PC-3 (cell line): ENCODE data around the gene C1GALT1.

Experiments used
- EZH2phosphoT487 ChIP-seq: fragments of 300-600 bp; sonication (generic); IDR thresholded peaks from 2 replicates; pipeline ENCODE4 v1.6.1; 2018; ENCODE audit warnings: mild to moderate bottlenecking, antibody characterized with exemption, low read length, borderline replicate concordance
- TF ChIP-seq, protein P1 (sequence below): fragments of 300-600 bp; sonication (generic); conservative IDR thresholded peaks from 2 replicates; pipeline ENCODE4 v1.5.1; 2017; ENCODE audit warnings: antibody characterized with exemption, low read depth, mild to moderate bottlenecking, low read length

DNA sequence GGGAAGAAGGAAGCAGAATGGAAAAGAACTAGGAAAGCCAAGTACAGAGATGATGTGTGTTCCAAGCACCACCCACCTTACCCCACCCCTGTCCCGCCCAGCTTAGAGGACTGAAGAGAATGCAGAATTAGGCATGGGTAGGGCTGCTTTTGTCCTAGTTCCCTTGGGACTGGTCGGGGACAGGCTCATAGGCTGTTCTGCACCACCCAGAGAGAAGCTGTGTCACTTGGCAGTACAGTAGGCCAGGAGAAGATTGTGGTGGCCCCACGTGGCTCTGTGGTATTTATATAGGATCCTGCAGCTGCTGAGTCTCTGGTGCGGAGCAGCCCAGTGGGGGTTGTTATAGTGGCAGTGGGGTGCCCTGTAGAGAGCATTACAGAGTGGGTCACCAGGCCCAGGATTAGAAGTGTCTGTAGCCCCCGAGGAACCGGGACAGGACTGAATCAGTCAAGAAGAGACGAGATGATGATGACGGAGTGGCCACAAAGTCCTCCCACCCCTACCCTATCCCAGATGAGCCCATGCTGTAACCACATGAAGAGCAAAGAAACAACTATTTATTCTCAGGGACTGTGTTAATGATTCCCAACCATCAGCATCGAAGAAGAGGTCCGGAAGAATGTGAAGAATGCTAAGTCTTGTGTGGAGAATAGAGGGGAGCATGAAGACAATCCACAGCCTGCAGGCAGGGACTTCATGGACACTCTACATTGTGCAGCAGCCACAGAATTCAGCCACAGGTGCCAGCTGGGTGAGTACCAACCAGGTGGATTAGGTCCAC is 88.9 kb downstream of the C1GALT1 start:
- TF ChIP-seq EZH2phosphoT487, result no peak
- TF ChIP-seq, protein P1, sequence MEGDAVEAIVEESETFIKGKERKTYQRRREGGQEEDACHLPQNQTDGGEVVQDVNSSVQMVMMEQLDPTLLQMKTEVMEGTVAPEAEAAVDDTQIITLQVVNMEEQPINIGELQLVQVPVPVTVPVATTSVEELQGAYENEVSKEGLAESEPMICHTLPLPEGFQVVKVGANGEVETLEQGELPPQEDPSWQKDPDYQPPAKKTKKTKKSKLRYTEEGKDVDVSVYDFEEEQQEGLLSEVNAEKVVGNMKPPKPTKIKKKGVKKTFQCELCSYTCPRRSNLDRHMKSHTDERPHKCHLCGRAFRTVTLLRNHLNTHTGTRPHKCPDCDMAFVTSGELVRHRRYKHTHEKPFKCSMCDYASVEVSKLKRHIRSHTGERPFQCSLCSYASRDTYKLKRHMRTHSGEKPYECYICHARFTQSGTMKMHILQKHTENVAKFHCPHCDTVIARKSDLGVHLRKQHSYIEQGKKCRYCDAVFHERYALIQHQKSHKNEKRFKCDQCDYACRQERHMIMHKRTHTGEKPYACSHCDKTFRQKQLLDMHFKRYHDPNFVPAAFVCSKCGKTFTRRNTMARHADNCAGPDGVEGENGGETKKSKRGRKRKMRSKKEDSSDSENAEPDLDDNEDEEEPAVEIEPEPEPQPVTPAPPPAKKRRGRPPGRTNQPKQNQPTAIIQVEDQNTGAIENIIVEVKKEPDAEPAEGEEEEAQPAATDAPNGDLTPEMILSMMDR, result no peak
